HS-27A (cell line): ENCODE data around the gene ALG2.

Experiments
- DNase-seq: peaks from one replicate; pipeline ENCODE4 v3.0.0-alpha.2; 2012; ENCODE audit warnings: low read depth, missing footprints

Gene ALG2, protein sequence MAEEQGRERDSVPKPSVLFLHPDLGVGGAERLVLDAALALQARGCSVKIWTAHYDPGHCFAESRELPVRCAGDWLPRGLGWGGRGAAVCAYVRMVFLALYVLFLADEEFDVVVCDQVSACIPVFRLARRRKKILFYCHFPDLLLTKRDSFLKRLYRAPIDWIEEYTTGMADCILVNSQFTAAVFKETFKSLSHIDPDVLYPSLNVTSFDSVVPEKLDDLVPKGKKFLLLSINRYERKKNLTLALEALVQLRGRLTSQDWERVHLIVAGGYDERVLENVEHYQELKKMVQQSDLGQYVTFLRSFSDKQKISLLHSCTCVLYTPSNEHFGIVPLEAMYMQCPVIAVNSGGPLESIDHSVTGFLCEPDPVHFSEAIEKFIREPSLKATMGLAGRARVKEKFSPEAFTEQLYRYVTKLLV

GRCh38 chr9:99221621-99222415 lies at the start of gene ALG2, which contains the start of gene SEC61B:
TSS of gene ALG2 (minus strand) at chr9:99221942. CDS start at chr9:99221894, 48 bp downstream.
TSS of gene SEC61B (plus strand) at chr9:99222282. CDS start at chr9:99222364, 82 bp downstream.
- peak; percentile 84 for DNase-seq

DNA sequence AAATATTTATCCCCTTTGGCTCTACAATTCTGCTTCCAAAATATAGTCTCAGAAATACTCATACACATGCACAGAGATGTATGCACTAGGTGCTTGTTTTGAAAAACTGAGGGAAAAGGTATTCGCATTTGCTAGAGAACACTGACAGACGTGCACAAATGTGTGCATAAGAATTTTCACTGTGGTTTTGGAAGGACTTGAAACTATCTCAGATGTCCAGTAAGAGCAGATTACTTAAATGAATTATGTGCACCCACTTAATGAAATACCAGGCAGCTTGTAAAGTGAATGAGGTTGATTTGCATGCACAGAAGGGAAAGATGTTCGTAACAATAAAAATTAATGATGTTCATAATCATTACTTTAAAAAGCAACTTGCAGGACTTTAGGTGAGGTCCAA lies 48.7 kb upstream of the ALG2 start:
- no peak for DNase-seq

GRCh38 chr9:99269416-99269815 lies 47.7 kb upstream of the ALG2 start:
- no peak for DNase-seq

GRCh38 chr9:99266255-99267023 lies 44.7 kb upstream of the ALG2 start:
- no peak for DNase-seq

DNA sequence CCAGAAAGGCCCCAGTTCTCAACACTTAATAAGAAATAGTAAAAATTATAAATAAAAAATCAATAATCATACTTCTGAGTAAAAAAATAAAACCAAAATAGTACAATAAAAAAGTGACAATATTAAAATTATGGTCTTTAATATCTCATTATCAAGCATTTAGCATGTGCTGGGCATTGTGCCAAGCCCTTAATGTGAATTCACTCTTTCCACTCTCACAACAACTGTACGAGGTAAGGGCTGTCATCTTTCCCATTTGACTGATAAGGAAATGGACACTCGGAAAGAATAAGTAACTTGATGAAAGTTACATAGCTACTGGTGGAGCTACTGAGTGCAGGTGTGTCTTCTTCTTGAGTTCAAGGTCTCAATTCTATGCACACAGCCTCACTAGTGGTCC lies 43.9 kb upstream of the ALG2 start:
- DNase-seq, result no peak

GRCh38 chr9:99264070-99264680 lies 42.4 kb upstream of the ALG2 start:
- DNase-seq, result no peak

GRCh38 chr9:99262949-99263418 lies 41.2 kb upstream of the ALG2 start:
- DNase-seq, result no peak

DNA sequence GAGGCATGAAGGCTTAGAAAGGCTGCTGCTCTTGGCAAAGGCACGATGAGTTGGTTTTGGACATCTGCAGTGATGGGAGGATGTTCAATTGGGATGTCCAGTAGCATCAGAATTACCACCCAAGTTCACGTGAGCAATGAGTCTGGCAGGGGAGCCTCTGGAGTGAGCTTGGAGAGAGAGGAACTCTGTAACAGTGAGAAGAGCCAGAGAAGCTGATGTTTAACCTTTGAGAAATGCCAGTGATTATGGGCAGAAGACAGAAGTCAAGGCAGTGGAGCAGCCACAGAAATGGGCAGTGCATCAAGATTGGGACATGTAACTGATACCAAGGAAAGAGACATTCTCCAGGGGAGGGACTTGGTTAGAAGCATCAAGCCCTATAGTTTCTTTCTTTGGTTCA lies 40.2 kb upstream of the ALG2 start:
- no peak for DNase-seq

DNA sequence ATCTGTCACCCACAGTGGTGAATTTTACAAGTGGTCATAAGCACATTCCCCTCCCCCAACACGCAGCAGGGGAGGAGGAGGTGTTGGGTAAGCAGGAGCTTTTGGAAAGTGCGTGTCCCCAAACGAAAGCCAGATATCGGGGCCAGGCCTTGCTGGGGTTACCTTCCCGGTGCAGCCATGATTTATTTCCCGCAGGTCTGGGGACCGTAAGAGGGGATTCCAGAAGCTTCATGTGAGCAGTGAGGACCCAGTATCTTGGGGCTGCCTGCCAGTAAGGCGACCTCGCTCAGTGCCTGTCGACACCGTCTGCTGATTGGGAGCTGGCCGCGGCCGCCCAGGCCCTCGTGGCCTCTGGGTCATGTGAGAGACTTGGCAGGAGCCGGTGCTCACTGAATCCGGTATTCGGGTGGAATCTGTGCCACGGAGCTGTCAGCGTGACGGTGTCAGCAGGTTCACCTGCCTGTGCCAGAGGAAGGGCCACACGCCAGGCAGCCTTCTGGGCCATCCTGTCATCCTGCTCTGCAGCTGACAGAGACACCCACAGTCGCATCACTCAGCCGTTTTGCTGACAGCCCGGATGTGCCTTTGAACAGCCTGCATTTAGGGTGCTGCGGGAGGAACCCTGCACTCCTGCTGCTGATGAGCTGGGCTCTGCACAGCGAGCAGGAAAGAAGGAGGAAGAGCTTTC lies 37.6 kb upstream of the ALG2 start:
- DNase-seq, result no peak

GRCh38 chr9:99257723-99258389 lies 36.1 kb upstream of the ALG2 start:
- DNase-seq, result no peak

DNA sequence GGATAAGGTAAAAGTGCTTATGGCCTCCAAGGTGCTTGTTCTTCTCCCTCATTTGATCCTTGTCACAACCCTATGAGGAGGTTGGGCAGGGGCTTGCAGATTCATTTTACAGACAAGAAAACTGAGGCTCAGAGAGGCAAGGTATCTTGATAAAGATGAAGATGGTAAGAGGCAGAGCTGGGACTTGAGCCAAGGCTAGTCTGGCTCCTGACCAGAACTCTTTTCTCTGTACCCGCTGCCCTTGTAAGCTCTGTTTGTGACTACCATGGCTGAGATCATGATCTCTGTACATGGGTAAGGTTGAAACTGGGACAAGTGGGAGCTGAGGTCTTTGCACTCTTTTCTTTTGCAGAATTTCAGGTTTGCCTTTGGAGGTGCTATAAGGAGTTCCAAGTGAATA lies 33.9 kb upstream of the ALG2 start:
- no peak for DNase-seq

DNA sequence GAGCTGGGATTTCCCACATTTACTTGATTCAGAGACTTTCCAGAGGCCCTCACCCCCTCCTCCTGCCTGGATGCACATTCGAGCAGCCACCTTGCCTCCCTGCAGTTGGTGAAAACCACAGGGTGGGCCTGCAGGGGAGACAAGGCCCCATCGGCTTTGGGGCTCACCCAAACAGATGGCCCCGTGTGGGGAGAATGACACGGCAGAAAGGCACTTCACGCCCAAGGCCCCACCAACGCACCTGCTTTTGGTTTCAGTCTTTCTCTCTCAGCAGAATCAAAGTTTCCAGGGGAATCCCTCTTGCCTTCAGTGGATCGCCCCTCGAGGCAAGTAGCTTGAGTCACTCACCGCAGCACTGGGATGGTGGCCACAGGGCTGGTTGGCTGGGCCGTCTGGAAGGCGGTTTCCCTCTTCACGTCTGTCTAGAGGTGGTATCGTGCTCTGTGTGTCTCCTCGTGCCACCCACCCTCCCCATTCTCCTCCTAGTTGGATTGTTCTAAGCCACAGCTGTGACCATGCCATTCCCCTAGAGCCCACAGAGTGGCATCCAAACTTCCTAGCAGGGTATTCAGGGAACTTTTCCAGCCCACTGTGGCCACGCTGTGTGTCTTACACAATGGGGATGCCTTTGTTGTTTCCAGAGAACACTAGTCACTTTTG lies 32.2 kb upstream of the ALG2 start:
- DNase-seq, result no peak

DNA sequence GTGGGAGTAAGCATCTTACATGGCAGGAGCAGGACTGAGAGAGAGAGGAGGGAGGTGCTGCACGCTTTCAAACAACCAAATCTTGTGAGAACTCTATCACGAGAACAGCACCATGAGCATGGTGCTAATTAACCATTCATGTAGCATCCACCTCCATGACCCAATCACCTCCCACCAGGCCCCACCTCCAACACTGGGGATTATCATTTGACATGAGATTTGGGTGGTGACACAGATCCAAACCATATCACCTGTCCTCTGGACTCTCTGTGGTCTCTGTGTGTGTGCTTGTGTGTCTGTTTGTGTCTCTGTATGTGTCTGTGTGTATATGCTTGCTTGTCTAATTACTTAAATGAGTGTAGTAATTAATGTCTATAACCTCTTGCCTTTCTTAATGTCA lies 31.4 kb upstream of the ALG2 start:
- DNase-seq, result no peak

GRCh38 chr9:99251157-99251556 lies 29.4 kb upstream of the ALG2 start:
- DNase-seq, result no peak

GRCh38 chr9:99249619-99250018 lies 27.9 kb upstream of the ALG2 start:
- no peak for DNase-seq

- no peak for DNase-seq
These were observed 22.9 kb upstream of the ALG2 start for GRCh38 chr9:99244344-99245260.

GRCh38 chr9:99241106-99241505 lies 19.4 kb upstream of the ALG2 start:
- no peak for DNase-seq

DNA sequence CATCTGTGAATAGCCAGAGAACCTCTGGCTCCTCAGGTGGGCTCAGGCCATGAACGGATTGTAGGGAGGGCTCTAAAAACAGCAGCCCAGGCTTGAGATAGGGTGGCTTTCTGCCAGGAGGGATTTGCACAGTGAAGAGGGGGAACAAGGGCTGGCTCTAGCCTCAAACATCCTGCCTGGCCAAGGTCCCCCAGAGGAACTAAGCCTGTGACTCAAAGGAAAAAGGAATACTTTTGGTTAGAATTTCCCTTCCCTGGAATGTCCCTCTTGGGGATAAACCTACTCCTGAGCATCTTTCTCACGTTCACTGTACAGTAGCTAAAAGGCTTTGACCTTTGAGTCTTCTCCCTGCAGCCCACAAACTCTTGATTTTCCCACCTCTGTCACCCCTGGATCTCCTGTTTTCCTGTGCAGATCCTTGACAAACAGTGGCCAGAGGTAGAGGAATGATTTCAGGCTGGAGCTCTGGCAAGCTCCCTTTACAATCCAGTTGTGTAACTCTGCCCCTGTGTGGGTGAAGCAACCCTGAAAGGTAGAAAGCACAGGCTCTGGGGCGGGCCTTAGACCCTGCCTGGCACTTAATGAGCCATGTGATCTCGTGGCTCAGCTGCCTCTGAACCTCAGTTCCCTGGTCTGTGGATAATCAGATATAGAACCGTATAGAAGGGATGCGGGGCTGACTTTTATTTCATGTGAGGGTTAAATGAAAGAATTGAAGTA lies 17.8 kb upstream of the ALG2 start:
- DNase-seq, result no peak
